Parathyroid adenoma (tissue), 2 donors: ENCODE data around the gene RANBP10.
"Not testable (repeated sequence)": the region's sequence is repeated elsewhere in the genome, so short reads cannot be mapped to it uniquely, and the experiment has no call there.

Source experiments
- H2AFZ ChIP-seq: fragments of 300-600 bp; sonication (generic); one replicate; pipeline ENCODE4 v1.7.0; 2017; ENCODE audit warnings: antibody characterized with exemption, mild to moderate bottlenecking
- H3K27ac ChIP-seq: fragments of 300-600 bp; sonication (generic); one replicate; pipeline ENCODE4 v1.7.0; 2017
- H3K27me3 ChIP-seq: fragments of 300-600 bp; sonication (generic); one replicate; pipeline ENCODE4 v1.7.0; 2017; ENCODE audit warnings: low read length; ENCODE audit not compliant: control insufficient read depth, insufficient read depth
- H3K36me3 ChIP-seq: fragments of 300-600 bp; sonication (generic); one replicate; pipeline ENCODE4 v1.7.0; 2017; ENCODE audit warnings: low read length; ENCODE audit not compliant: control insufficient read depth, insufficient read depth
- H3K4me1 ChIP-seq: fragments of 300-600 bp; sonication (generic); one replicate; pipeline ENCODE4 v1.7.0; 2017; ENCODE audit warnings: control low read depth
- H3K4me2 ChIP-seq: fragments of 300-600 bp; sonication (generic); one replicate; pipeline ENCODE4 v1.7.0; 2017; ENCODE audit warnings: low read length
- H3K4me3 ChIP-seq: fragments of 300-600 bp; sonication (generic); one replicate; pipeline ENCODE4 v1.7.0; 2017; ENCODE audit warnings: low read depth, low read length
- H3K79me2 ChIP-seq: fragments of 300-600 bp; sonication (generic); one replicate; pipeline ENCODE4 v1.7.0; 2017; ENCODE audit warnings: control low read depth
- H3K9ac ChIP-seq: fragments of 300-600 bp; sonication (generic); one replicate; pipeline ENCODE4 v1.7.0; 2017; ENCODE audit warnings: mild to moderate bottlenecking
- H3K9me3 ChIP-seq: fragments of 300-600 bp; sonication (generic); one replicate; pipeline ENCODE4 v1.7.0; 2017; ENCODE audit warnings: low read length; ENCODE audit not compliant: control insufficient read depth
- CTCF ChIP-seq: fragments of 300-600 bp; sonication (generic); IDR thresholded peaks from one replicate; pipeline ENCODE4 v1.7.0; 2017; ENCODE audit warnings: antibody characterized with exemption, mild to moderate bottlenecking
- donor health status: primary hyperparathyroidism.

The RANBP10 gene

GRCh38 chr16:67758966-67759365, 47.4 kb downstream of the RANBP10 start:
- no peaks in the 10 kb centered on the region for H3K27me3 ChIP-seq
- H3K36me3 ChIP-seq, result no peaks in the 10 kb centered on the region
- TF ChIP-seq CTCF, result no peak
- no peak overlapping the region for H3K4me2 ChIP-seq
- H3K79me2 ChIP-seq, result peaks cover 9% of the 10 kb centered on the region
- H3K4me1 ChIP-seq, result peaks cover 10% of the 10 kb centered on the region
- no peak overlapping the region for H3K9ac ChIP-seq
- no peak overlapping the region for H3K4me3 ChIP-seq
- H2AFZ ChIP-seq, result no peak overlapping the region
- no peak overlapping the region for H3K27ac ChIP-seq
- no peaks in the 10 kb centered on the region for H3K9me3 ChIP-seq

- Histone ChIP-seq H3K27ac (no peak overlapping the region), H3K4me2 (no peak overlapping the region), H3K9me3 (no peaks in the 10 kb centered on the region), H3K4me3 (no peak overlapping the region), H2AFZ (no peak overlapping the region), H3K4me1 (peaks cover 4% of the 10 kb centered on the region), H3K27me3 (no peaks in the 10 kb centered on the region), H3K36me3 (no peaks in the 10 kb centered on the region), H3K9ac (no peak overlapping the region), H3K79me2 (peaks cover 6% of the 10 kb centered on the region)
- TF ChIP-seq CTCF, result no peak
These were observed 48.4 kb downstream of the RANBP10 start for GRCh38 chr16:67758006-67758405.

GRCh38 chr16:67752641-67753040, 53.7 kb downstream of the RANBP10 start:
- Histone ChIP-seq H3K36me3 (no peaks in the 10 kb centered on the region), H3K4me2 (no peak overlapping the region), H3K9me3 (no peaks in the 10 kb centered on the region), H3K9ac (no peak overlapping the region), H3K27me3 (no peaks in the 10 kb centered on the region), H3K4me1 (no peaks in the 10 kb centered on the region), H3K79me2 (peaks cover 5% of the 10 kb centered on the region), H3K27ac (no peak overlapping the region), H2AFZ (no peak overlapping the region), H3K4me3 (no peak overlapping the region)
- no peak for TF ChIP-seq CTCF

DNA sequence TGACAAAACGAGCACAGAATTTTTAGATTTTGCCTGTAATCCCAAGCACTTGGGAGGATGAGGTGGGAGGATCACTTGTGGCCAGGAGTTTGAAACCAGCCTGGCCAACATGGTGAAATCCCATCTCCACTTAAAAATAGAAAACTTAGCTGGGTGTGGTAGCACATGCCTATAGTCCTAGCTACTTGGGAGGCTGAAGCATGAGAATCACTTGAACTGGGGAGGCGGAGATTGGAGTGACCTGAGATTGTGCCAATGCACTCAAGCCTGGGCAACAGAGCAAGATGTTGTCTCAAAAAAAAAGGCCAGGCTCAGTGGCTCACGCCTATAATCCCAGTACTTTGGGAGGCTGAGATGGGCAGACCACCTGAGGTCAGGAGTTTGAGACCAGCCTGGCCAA, 55.0 kb downstream of the RANBP10 start:
- H2AFZ ChIP-seq, H3K79me2 ChIP-seq, H3K36me3 ChIP-seq, H3K4me1 ChIP-seq, H3K4me2 ChIP-seq, H3K9me3 ChIP-seq, H3K9ac ChIP-seq, H3K27ac ChIP-seq, H3K4me3 ChIP-seq, H3K27me3 ChIP-seq: not testable (repeated sequence)

DNA sequence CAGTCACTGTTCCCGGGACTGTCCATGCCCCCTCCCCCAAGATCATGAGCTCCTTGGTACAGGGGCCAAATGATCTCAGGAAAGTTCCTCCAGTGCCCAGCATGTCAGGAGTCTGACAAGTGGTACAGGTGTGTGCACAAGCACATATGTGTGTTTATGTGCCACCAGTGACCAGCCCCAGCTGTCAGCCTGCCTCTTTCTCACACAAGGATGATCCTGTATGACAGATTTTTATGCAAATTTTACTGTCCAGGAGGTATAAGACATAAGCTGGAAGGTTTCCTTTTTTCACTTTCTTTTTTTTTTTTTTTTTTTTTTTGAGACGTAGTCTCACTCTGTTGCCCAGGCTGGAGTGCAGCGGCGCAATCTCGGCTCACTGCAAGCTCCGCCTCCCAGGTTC, 55.9 kb downstream of the RANBP10 start:
- Histone ChIP-seq H2AFZ (no peak overlapping the region), H3K9me3 (no peaks in the 10 kb centered on the region), H3K27me3 (no peaks in the 10 kb centered on the region), H3K79me2 (peaks cover 3% of the 10 kb centered on the region), H3K36me3 (no peaks in the 10 kb centered on the region), H3K4me3 (no peak overlapping the region), H3K4me1 (no peaks in the 10 kb centered on the region), H3K4me2 (no peak overlapping the region), H3K27ac (no peak overlapping the region), H3K9ac (no peak overlapping the region)
- no peak for TF ChIP-seq CTCF
